ENCODE data around the gene SLC25A39. TPM values are rescaled to one million over a fixed set of nuclear protein-coding genes. Genes with fewer than 3 reads are reported as not detected.

The SLC25A39 gene
- total and polyA plus RNA-seq, 9 of the 15 experiments (the other 6 are each of a cell fraction or from before 2014, with no cell fraction given): 4.8 to 267 (median 140) TPM

DNA sequence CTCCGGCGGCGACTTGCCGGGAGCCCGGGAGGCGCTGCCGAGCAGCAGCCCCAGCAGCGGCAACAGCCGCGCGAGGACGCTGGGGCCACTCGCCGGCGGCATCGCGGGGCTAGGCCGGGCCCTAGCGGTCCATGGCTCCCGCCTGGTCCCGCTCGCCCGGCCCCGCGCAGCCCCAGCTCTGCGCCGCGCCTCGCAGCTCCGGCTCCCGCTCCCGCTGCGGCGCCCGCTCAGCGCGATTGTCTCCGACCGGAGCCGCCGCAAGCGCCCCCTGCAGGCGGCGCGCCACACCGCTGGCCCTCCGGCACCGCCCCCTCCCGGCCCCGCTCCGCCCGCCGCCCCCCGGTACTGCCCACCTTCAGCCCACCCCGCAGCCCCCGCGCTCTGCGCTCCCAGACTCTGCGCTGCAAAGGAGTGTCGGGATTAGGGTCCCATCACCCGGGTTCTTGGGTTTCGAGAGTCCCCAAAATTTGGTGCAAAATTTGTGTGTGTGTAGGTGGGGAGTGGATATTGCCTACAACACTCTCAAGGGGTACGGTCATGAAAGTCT, 39.1 kb upstream of the SLC25A39 start, which contains the start of gene FAM171A2 (continued):
- TF ChIP-seq, protein P1, sequence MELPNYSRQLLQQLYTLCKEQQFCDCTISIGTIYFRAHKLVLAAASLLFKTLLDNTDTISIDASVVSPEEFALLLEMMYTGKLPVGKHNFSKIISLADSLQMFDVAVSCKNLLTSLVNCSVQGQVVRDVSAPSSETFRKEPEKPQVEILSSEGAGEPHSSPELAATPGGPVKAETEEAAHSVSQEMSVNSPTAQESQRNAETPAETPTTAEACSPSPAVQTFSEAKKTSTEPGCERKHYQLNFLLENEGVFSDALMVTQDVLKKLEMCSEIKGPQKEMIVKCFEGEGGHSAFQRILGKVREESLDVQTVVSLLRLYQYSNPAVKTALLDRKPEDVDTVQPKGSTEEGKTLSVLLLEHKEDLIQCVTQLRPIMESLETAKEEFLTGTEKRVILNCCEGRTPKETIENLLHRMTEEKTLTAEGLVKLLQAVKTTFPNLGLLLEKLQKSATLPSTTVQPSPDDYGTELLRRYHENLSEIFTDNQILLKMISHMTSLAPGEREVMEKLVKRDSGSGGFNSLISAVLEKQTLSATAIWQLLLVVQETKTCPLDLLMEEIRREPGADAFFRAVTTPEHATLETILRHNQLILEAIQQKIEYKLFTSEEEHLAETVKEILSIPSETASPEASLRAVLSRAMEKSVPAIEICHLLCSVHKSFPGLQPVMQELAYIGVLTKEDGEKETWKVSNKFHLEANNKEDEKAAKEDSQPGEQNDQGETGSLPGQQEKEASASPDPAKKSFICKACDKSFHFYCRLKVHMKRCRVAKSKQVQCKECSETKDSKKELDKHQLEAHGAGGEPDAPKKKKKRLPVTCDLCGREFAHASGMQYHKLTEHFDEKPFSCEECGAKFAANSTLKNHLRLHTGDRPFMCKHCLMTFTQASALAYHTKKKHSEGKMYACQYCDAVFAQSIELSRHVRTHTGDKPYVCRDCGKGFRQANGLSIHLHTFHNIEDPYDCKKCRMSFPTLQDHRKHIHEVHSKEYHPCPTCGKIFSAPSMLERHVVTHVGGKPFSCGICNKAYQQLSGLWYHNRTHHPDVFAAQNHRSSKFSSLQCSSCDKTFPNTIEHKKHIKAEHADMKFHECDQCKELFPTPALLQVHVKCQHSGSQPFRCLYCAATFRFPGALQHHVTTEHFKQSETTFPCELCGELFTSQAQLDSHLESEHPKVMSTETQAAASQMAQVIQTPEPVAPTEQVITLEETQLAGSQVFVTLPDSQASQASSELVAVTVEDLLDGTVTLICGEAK (IDR thresholded peaks at IDR 0.05): no peak
- TF ChIP-seq, protein P1 (CRISPR knock-in tag; IDR thresholded peaks at IDR 0.05): no peak
- TF ChIP-seq SMARCB1 (IDR thresholded peaks at IDR 0.05; ENCODE audit: insufficient read length, low read depth): no peak
- no peak for TF ChIP-seq FOXJ3 (CRISPR knock-in tag; IDR thresholded peaks at IDR 0.05)
- TF ChIP-seq ZNF79 (CRISPR knock-in tag; IDR thresholded peaks at IDR 0.05; ENCODE audit: low read depth): no peak
- no peak for TF ChIP-seq NFIX (CRISPR knock-in tag; IDR thresholded peaks at IDR 0.05; ENCODE audit: low read depth)
- no peak for TF ChIP-seq ETV1 (tag; conservative IDR thresholded peaks at IDR 0.05; ENCODE audit: low read depth)
- TF ChIP-seq ZNF717 (CRISPR knock-in tag; IDR thresholded peaks at IDR 0.05): no peak
- TF ChIP-seq PML (IDR thresholded peaks at IDR 0.05; ENCODE audit: low read length): no peak
- TF ChIP-seq PYGO2 (tag; IDR thresholded peaks at IDR 0.05): no peak
- TF ChIP-seq E2F4 (CRISPR knock-in tag; IDR thresholded peaks at IDR 0.05; ENCODE audit: low read depth): no peak
- no peak for TF ChIP-seq ZBTB34 (CRISPR knock-in tag; IDR thresholded peaks at IDR 0.05)
- no peak for TF ChIP-seq NR2C1 (IDR thresholded peaks at IDR 0.05)
- no peak for TF ChIP-seq NR2C1 (tag; IDR thresholded peaks at IDR 0.05)
- TF ChIP-seq, protein P2, sequence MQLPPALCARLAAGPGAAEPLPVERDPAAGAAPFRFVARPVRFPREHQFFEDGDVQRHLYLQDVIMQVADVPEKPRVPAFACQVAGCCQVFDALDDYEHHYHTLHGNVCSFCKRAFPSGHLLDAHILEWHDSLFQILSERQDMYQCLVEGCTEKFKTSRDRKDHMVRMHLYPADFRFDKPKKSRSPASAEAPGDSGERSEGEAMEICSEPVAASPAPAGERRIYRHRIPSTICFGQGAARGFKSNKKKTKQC (CRISPR knock-in tag; IDR thresholded peaks at IDR 0.05): no peak; the same call in 1 of the 2 replicates
- peak; percentile 68 for TF ChIP-seq RBFOX2 (IDR thresholded peaks at IDR 0.05; ENCODE audit: low read depth, low read length)
